ENCODE measurements around the gene BIRC5. TPM values are rescaled to one million over a fixed set of nuclear protein-coding genes. Genes with fewer than 3 reads are reported as not detected.

Gene BIRC5
- total RNA-seq, 4 donors from 2014 or later = 0.27 to 1.6 TPM; not detected in 2

GRCh38 chr17:78268951-78269905 lies 55.2 kb downstream of the BIRC5 start:
- TF ChIP-seq EP300 (IDR thresholded peaks at IDR 0.05) = no peak
- TF ChIP-seq POLR2AphosphoS5 (IDR thresholded peaks at IDR 0.05) = no peak
- TF ChIP-seq POLR2A (IDR thresholded peaks at IDR 0.05) = no peak
- WGBS, 2 donors (ENCODE audit: low coverage in 1 of 2) = 33 to 74% methylated on average over 6 to 8 of the region's 34 CpGs
- ATAC-seq = no peak
- H3K4me3 ChIP-seq = no peak overlapping the region
- no peak overlapping the region for H3K27ac ChIP-seq
- H3K9me3 ChIP-seq = no peaks in the 10 kb centered on the region
- no peaks in the 10 kb centered on the region for H3K36me3 ChIP-seq
- H3K27me3 ChIP-seq = peaks cover 46% of the 10 kb centered on the region
- no peaks in the 10 kb centered on the region for H3K4me1 ChIP-seq

- ATAC-seq = no peak
- Histone ChIP-seq H3K36me3 (no peaks in the 10 kb centered on the region), H3K27ac (no peak overlapping the region), H3K27me3 (peaks cover 46% of the 10 kb centered on the region), H3K4me1 (no peaks in the 10 kb centered on the region), H3K4me3 (no peak overlapping the region), H3K9me3 (no peaks in the 10 kb centered on the region)
- 97% methylated on average over 5 of the region's 8 CpGs; no CpG with 5 or more reads in 1 of the 2 donors for WGBS, 2 donors (ENCODE audit: low coverage in 1 of 2)
- TF ChIP-seq POLR2AphosphoS5 (IDR thresholded peaks at IDR 0.05) (no peak), POLR2A (IDR thresholded peaks at IDR 0.05) (no peak), CTCF (IDR thresholded peaks at IDR 0.05) (no peak), EP300 (IDR thresholded peaks at IDR 0.05) (no peak)
These were observed 55.9 kb downstream of the BIRC5 start for GRCh38 chr17:78269955-78270381.

GRCh38 chr17:78271419-78272170 lies 57.5 kb downstream of the BIRC5 start:
- Histone ChIP-seq H3K9me3 (no peaks in the 10 kb centered on the region), H3K4me1 (no peaks in the 10 kb centered on the region), H3K27me3 (peaks cover 46% of the 10 kb centered on the region), H3K36me3 (no peaks in the 10 kb centered on the region), H3K4me3 (no peak overlapping the region), H3K27ac (no peak overlapping the region)
- 80 to 81% methylated on average over 4 to 7 of the region's 12 CpGs for WGBS, 2 donors (ENCODE audit: low coverage in 1 of 2)
- ATAC-seq = no peak
- TF ChIP-seq EP300 (IDR thresholded peaks at IDR 0.05) (no peak), CTCF (IDR thresholded peaks at IDR 0.05) (no peak), POLR2A (IDR thresholded peaks at IDR 0.05) (no peak)

- H3K4me1 ChIP-seq = no peaks in the 10 kb centered on the region
- no peaks in the 10 kb centered on the region for H3K9me3 ChIP-seq
- peaks cover 46% of the 10 kb centered on the region for H3K27me3 ChIP-seq
- no peak overlapping the region for H3K4me3 ChIP-seq
- no peak overlapping the region for H3K27ac ChIP-seq
- WGBS, 2 donors (ENCODE audit: low coverage in 1 of 2) = 54 to 66% methylated on average over 8 to 12 of the region's 17 CpGs
- no peaks in the 10 kb centered on the region for H3K36me3 ChIP-seq
- no peak for TF ChIP-seq POLR2AphosphoS5 (IDR thresholded peaks at IDR 0.05)
- no peak for TF ChIP-seq POLR2A (IDR thresholded peaks at IDR 0.05)
- no peak for TF ChIP-seq EP300 (IDR thresholded peaks at IDR 0.05)
- TF ChIP-seq CTCF (IDR thresholded peaks at IDR 0.05) = no peak
- ATAC-seq = peak; percentile 75
These were observed 58.3 kb downstream of the BIRC5 start for GRCh38 chr17:78272181-78272913.

GRCh38 chr17:78272914-78273258 lies 58.8 kb downstream of the BIRC5 start:
- H3K4me1 ChIP-seq = no peaks in the 10 kb centered on the region
- H3K9me3 ChIP-seq = no peaks in the 10 kb centered on the region
- H3K27me3 ChIP-seq = peaks cover 46% of the 10 kb centered on the region
- no peaks in the 10 kb centered on the region for H3K36me3 ChIP-seq
- ATAC-seq = no peak
- no peak overlapping the region for H3K4me3 ChIP-seq
- no peak overlapping the region for H3K27ac ChIP-seq
- TF ChIP-seq EP300 (IDR thresholded peaks at IDR 0.05) = no peak
- TF ChIP-seq POLR2A (IDR thresholded peaks at IDR 0.05) = no peak
- no peak for TF ChIP-seq POLR2AphosphoS5 (IDR thresholded peaks at IDR 0.05)
- TF ChIP-seq CTCF (IDR thresholded peaks at IDR 0.05) = no peak
- 71% methylated on average over 4 of the region's 7 CpGs; no CpG with 5 or more reads in 1 of the 2 donors for WGBS, 2 donors (ENCODE audit: low coverage in 1 of 2)

All from gastroesophageal sphincter (tissue), 4 donors.